Left cardiac atrium (tissue), 4 donors: ENCODE data around the gene ADH4. TPM values are rescaled to one million over a fixed set of nuclear protein-coding genes. Genes with fewer than 3 reads are reported as not detected.
"Not testable (repeated sequence)": the region's sequence is repeated elsewhere in the genome, so short reads cannot be mapped to it uniquely, and the experiment has no call there.

Experiments used
- ATAC-seq, 2 donors: fragments of 200-7000 bp; cut with Tn5 transposase; one replicate each; pipeline ENCODE4 v1.9.1; 2020; ENCODE audit warnings: mild to moderate bottlenecking in 2 of 2, moderate library complexity in 2 of 2
- DNase-seq: peaks from one replicate; pipeline ENCODE4 v3.0.0-alpha.2; 2020
- intact Hi-C, 2 donors: fragments of 100-400 bp; cut with DNase I; formaldehyde crosslinking; loops; one replicate each; pipeline versions ENCODE4 v1.14.1 to v1.15.1; 2022 to 2023
- total RNA-seq, 2 donors: library from RNA; stranded (reverse); fragmentation: NEBNext Ultra II Directional; extraction: Animal tissue kit (Norgen Biotek cat#: 25700); gene quantifications; one replicate each; pipeline ENCODE4 v1.2.1, GENCODE V29; 2021
- donor health status: DM: no; HTN: yes; CAD: no.
- donor health status: DM: no; HTN: yes; CAD: no; lungs with severe emphysema.
- donor health status: DM: yes; HTN: yes; CAD: no.
- donor health status: Dilated cardiomyopathy.

ADH4 gene
- total RNA-seq, 2 donors from 2014 or later, result 0.27 to 1.1 TPM

DNA sequence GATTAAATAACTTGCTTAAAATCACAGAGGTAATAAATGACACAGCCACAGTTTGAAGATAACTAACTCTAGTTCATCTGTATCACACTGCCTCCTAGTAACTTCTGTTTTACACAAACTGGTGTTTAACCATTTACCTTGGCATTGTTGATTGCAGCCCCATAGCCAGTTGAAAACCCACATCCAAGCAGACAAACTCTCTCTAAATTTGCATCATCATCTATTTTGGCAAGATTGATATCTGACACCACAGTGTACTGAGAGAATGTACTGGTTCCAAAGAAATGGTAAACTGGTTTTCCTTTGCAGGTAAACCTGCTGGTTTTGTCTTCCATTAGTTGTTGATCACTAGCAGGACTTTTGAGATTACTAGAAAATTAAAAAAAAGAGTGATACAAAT, 7.8 kb downstream of the ADH4 start:
- intact Hi-C loops, result no loop called here
- no peak for ATAC-seq
- DNase-seq, result no peak

- intact Hi-C loops, result no loop called here
- ATAC-seq (no peak), DNase-seq (no peak)
These were observed 8.4 kb downstream of the ADH4 start for GRCh38 chr4:99135541-99136162.

DNA sequence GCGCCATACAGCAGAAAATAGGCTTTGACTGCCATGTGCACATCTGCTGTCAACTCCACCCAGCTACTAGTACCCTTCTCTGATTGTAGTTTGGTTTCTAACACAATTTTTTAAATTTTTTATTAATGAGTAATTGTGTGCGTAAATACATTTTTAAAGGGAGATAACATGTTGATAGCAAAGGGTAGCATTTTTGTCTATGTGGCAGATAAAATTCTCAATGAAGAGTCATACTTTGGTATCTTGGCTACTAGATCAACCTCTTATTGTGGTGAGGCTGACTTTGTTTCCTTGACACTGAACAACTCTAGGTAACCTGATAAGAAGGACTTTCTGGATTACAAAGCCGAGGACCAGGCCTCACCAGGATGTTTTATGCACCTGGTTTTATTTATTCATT, 9.5 kb downstream of the ADH4 start:
- intact Hi-C loops, result no loop called here
- ATAC-seq (no peak), DNase-seq (no peak)

GRCh38 chr4:99131378-99131777, 12.7 kb downstream of the ADH4 start:
- intact Hi-C loops, result no loop called here
- ATAC-seq (no peak), DNase-seq (no peak)

GRCh38 chr4:99126376-99126775, 17.7 kb downstream of the ADH4 start:
- DNase-seq, result no peak
- intact Hi-C loops, result no loop called here
- no peak for ATAC-seq

- no peak for ATAC-seq
- no peak for DNase-seq
- intact Hi-C loops, result no loop called here
These were observed 23.1 kb downstream of the ADH4 start for GRCh38 chr4:99121008-99121407.

GRCh38 chr4:99120501-99120900, 23.6 kb downstream of the ADH4 start:
- ATAC-seq (no peak), DNase-seq (no peak)
- intact Hi-C loops, result no loop called here

DNA sequence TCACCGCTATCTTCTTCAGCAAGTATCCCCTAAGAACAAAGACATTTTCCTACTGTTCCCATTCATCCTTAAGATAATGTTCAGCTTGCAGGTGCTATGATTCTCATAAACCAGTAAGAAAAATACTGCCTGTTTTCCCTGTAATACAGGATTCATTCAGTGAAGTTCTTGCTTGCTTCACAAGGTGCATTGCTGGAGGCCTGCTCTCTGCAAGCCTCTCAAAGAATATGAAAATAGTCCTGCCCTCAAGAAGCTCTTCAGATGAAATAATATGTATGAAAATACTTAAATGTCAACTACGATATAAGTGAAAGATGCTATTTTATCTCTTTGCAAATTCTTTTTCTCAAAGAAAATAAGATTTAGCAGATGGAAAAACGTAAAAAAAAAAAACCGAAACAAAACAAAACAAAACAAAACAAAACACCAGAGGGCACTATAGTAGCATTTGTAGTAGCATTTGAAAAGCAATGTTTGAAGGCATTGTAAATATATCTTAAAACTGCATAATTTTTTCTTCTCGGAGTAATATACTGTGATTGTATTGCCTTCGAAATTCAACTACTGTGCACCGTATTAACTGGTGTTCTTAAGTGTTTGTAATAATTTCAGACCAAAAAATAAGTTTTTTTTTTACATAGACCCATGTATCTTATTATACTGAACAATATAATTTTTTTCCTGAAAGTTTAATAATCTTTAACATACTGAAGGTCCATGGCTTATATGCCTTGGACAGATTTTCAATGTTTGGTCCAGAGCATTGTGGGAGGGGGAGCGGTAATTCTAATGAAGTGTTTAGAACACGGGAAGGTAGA, 26.0 kb downstream of the ADH4 start:
- no peak for DNase-seq
- no peak for ATAC-seq
- intact Hi-C loops, result loop anchor here in 1 of 2 donors (1.0 kb wide), 1 partner anchor 287 kb away; no protein-coding TSS in a partner anchor

DNA sequence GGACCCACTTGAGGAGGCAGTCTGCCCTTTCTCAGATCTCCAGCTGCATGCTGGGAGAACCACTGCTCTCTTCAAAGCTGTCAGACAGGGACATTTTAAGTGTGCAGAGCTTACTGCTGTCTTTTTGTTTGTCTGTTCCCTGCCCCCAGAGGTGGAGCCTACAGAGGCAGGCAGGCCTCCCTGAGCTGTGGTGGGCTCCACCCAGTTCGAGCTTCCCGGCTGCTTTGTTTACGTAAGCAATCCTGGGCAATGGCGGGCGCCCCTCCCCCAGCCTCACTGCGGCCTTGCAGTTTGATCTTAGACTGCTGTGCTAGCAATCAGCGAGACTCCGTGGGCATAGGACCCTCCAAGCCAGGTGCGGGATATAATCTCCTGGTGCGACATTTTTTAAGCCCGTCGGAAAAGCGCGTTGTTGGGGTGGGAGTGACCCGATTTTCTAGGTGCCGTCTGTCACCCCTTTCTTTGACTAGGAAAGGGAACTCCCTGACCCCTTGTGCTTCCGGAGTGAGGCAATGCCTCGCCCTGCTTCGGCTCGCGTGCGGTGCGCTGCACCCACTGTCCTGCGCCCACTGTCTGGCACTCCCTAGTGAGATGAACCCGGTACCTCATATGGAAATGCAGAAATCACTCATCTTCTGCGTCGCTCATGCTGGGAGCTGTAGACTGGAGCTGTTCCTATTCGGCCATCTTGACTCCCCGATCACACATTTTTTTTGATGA, 26.8 kb downstream of the ADH4 start:
- ATAC-seq, intact Hi-C loops, DNase-seq: not testable (repeated sequence)

GRCh38 chr4:99109286-99109685, 34.8 kb downstream of the ADH4 start:
- intact Hi-C loops, ATAC-seq, DNase-seq: not testable (repeated sequence)

DNA sequence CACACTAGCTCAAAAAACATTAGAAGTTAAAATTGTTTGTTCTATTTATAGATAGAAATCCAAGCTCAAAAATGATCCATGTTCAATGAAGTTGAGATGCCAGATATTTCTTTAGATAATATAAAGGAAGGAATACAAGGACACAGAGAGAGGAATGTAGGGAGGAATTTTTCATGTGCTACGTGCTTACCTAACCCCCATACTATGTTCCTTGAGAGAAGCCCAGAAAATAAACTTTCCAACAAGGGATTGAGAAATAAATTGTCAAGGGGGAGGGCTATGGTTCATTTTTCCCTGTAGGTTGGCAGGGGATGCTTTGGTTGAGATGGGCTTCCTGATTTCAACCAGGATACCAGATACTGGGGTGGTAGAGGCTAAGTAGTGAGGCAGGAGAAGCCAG, 39.9 kb downstream of the ADH4 start:
- intact Hi-C loops, result no loop called here
- no peak for DNase-seq
- ATAC-seq, result no peak

DNA sequence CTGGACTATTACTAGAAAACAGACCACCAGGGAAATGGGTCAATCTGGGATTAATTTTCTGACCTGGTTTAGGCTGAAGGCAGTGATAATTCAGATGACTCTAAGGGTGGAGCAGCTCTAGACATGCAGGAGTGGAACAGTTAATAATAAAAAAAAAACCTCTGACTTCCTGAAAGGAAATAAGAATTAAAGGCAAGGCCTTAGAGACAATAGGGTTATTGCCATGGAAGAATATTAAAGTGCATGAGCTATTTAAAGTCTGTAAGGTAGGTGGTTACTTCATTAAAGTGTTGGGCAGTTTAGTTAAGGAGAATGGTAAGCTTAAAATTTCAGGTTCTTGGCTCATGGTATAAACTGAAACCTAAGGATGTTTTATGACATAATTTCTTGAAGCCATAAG, 40.9 kb downstream of the ADH4 start:
- intact Hi-C loops, result no loop called here
- ATAC-seq (no peak), DNase-seq (no peak)

DNA sequence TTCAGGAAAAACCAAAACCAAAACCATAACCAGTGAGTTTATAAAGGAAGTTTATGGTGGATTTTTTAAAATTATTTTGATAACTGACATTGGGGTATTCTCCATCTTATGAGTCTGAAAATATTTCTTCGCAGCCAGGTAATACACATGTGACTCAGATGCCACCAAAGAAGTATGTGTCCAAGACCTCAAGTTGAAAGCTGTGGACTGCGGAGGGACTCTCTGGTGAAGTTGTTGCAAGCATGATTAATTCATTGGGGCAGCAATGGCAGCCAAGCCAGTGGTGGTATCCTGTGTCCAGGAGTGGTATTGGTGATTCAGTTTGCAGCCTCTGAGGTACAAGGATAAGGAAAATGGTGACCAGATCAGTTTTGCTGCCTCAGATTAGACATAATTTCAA, 41.5 kb downstream of the ADH4 start:
- intact Hi-C loops, result no loop called here
- ATAC-seq (no peak), DNase-seq (no peak)

DNA sequence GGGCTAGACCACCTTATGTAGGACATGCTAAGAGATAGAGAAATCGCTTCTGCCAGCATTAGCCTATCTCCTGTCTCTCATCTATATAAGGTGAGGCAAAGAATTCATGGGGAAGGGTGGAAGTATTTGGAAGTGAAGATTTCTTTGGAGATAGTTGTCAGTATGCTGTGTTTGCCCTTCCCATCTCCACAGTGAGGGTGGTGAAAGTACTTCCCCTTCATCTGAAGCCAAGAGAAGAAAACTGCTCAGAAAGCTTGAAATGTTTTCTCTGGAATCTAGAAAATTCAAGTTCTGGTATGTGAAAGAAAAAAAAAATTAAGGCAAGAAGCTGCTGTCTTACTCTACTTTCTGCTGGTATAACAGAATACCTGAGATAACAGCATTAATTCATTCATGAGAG, 43.2 kb downstream of the ADH4 start:
- intact Hi-C loops, result no loop called here

GRCh38 chr4:99099814-99100213, 44.3 kb downstream of the ADH4 start:
- ATAC-seq, DNase-seq, intact Hi-C loops: not testable (repeated sequence)

More for the DNA sequence above, 43.2 kb downstream of the ADH4 start:
- no peak for DNase-seq
- ATAC-seq, result no peak

DNA sequence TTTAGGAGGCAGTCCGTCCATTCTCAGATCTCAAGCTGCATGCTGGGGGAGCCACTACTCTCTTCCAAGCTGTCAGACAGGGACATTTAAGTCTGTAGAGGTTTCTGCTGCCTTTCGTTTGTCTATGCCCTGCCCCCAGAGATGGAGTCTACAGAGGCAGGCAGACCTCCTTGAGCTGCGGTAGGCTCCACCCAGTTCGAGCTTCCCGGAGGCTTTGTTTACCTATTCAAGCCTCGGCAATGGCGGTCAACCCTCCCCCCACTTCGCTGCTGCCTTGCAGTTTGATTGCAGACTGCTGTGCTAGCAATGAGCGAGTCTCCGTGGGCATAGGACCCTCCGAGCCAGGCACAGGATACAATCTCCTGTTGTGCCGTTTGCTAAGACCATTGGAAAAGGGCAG, 44.8 kb downstream of the ADH4 start:
- DNase-seq (no peak), ATAC-seq (no peak)
- intact Hi-C loops, result no loop called here

DNA sequence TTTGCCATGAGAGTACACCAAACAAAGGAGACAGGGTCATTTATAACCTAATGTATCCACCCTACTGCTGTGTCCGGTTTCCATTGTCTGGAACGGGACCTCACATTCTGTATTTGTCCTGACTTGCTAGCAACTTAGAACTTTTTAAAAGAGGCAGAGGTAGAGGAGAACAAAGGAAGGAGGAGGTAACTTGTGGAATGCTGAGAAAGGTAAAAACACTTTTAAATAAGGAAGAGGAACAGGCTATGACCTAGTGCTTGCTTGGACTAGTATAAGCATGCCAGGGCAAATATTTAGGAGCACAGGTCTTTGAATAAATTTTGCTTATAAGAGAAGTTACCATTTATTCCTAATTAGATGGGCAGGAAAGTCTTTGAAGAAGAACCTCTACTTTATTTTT, 52.3 kb downstream of the ADH4 start:
- ATAC-seq, intact Hi-C loops, DNase-seq: not testable (repeated sequence)

- no peak for DNase-seq
- intact Hi-C loops, result no loop called here
- no peak for ATAC-seq
These were observed 52.9 kb downstream of the ADH4 start for GRCh38 chr4:99091216-99091575.

- intact Hi-C loops, result no loop called here
- ATAC-seq (no peak), DNase-seq (no peak)
These were observed 53.4 kb downstream of the ADH4 start for GRCh38 chr4:99090481-99091215.
